Esophagus muscularis mucosa (tissue), 4 donors: Measurements from ENCODE around the gene CBS. TPM values are rescaled to one million over a fixed set of nuclear protein-coding genes. Genes with fewer than 3 reads are reported as not detected.

Experiments used
- DNase-seq: peaks from one replicate; pipeline ENCODE4 v3.0.0-alpha.2; 2017; ENCODE audit errors: extremely low spot score
- H3K27ac ChIP-seq, 4 donors: fragments of 200-600 bp; sonication (generic); replicated peaks in 1 of 4; 1 replicate in 3 of 4; 2 replicates in 1 of 4; pipeline ENCODE4 v1.5.1; 2016 to 2019; ENCODE audit warnings: mild to moderate bottlenecking in 1 of 4
- H3K27me3 ChIP-seq, 4 donors: fragments of 200-600 bp; sonication (generic); one replicate each; pipeline versions ENCODE4 v1.5.1 to v1.6.0; 2016 to 2019
- H3K36me3 ChIP-seq, 4 donors: fragments of 200-600 bp; sonication (generic); one replicate each; pipeline ENCODE4 v1.5.1; 2016 to 2019
- H3K4me1 ChIP-seq, 4 donors: fragments of 200-600 bp; sonication (generic); one replicate each; pipeline ENCODE4 v1.5.1; 2016 to 2019
- H3K4me3 ChIP-seq, 4 donors: fragments of 200-600 bp; sonication (generic); 1 replicate in 2 of 4; 2 replicates in 2 of 4; pipeline ENCODE4 v1.5.1; 2016 to 2019; ENCODE audit warnings: mild to moderate bottlenecking in 4 of 4, moderate library complexity in 1 of 4
- H3K9me3 ChIP-seq, 4 donors: fragments of 200-600 bp; sonication (generic); 1 replicate in 3 of 4; 2 replicates in 1 of 4; pipeline ENCODE4 v1.5.1; 2016 to 2019
- CTCF ChIP-seq, 3 experiments: fragments of 200-600 bp in 2 of 3; fragments of 450-650 bp in 1 of 3; sonication (generic) in 2 of 3; IDR thresholded peaks; one replicate each; pipeline ENCODE4 v1.5.1; 2017 to 2019; ENCODE audit warnings: antibody characterized with exemption in 3 of 3, mild to moderate bottlenecking in 2 of 3, moderate library complexity in 1 of 3
- EP300 ChIP-seq: sonication (generic); formaldehyde crosslinking; IDR thresholded peaks from one replicate; pipeline ENCODE4 v1.6.1; 2017; ENCODE audit warnings: antibody characterized with exemption
- POLR2A ChIP-seq: fragments of 450-650 bp; IDR thresholded peaks from one replicate; pipeline ENCODE4 v1.6.1; 2017; ENCODE audit warnings: antibody characterized with exemption, moderate library complexity, mild to moderate bottlenecking, low read depth
- POLR2AphosphoS5 ChIP-seq, 2 donors: sonication (generic); formaldehyde crosslinking; IDR thresholded peaks; one replicate each; pipeline ENCODE4 v1.6.1; 2017; ENCODE audit warnings: antibody characterized with exemption in 2 of 2
- WGBS: methylation state at CpG from one replicate; pipeline ENCODE4 v1.1.5; 2018; 5-methylcytosine and 5-hydroxymethylcytosine counted together
- intact Hi-C: fragments of 100-400 bp; cut with DNase I; formaldehyde crosslinking; loops from one replicate; pipeline ENCODE4 v1.15.1; 2023
- total RNA-seq, 4 donors: library from RNA; depleted of rRNA; stranded (reverse); fragments of >200 nt; gene quantifications; one replicate each; pipeline versions ENCODE4 v1.1.0 to v1.2.1, GENCODE V29; 2016

Gene CBS
- total RNA-seq, 4 donors from 2014 or later: 9.1 to 22.5 (median 11.3) TPM

DNA sequence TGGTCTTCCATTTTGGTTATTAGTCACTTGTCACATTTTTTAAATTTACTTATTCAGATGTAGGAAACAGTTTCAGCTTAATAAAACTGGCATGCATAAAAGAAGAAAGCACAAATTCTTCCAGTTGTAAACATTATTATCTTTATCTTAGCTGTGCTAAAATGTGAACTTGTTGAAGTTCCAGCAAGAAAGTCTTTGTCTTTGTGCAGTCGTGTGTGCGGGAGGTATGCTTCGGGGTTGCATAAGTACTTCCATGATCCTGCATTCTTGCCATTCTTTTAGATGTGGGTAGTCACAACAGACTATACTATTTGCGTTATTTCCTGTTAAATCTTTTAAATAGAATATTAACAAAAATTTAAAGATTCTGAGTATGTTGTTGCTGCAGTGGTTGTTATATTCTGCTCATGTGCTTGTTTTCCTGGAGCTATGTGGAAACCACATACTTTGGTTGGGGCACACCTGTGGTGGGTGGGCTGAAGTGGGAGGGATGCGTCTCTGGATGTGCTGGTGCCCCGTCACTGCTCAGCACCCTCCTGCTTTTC lies 49.9 kb downstream of the CBS start:
- no peak for DNase-seq
- H3K36me3 ChIP-seq: peaks cover 49 to 98% (median 79%) of the 10 kb centered on the region in 4 donors
- no peaks in the 10 kb centered on the region for H3K9me3 ChIP-seq
- intact Hi-C loops: no loop called here
- 89% methylated on average over 6 of the region's 6 CpGs for WGBS
- no peaks in the 10 kb centered on the region for H3K27me3 ChIP-seq
- TF ChIP-seq EP300: no peak
- TF ChIP-seq CTCF (IDR thresholded peaks at IDR 0.05): no peak
- TF ChIP-seq POLR2AphosphoS5 (IDR thresholded peaks at IDR 0.05): no peak
- no peak for TF ChIP-seq POLR2A
- no peaks in the 10 kb centered on the region for H3K4me1 ChIP-seq
- no peak overlapping the region for H3K4me3 ChIP-seq
- H3K27ac ChIP-seq: no peak overlapping the region

DNA sequence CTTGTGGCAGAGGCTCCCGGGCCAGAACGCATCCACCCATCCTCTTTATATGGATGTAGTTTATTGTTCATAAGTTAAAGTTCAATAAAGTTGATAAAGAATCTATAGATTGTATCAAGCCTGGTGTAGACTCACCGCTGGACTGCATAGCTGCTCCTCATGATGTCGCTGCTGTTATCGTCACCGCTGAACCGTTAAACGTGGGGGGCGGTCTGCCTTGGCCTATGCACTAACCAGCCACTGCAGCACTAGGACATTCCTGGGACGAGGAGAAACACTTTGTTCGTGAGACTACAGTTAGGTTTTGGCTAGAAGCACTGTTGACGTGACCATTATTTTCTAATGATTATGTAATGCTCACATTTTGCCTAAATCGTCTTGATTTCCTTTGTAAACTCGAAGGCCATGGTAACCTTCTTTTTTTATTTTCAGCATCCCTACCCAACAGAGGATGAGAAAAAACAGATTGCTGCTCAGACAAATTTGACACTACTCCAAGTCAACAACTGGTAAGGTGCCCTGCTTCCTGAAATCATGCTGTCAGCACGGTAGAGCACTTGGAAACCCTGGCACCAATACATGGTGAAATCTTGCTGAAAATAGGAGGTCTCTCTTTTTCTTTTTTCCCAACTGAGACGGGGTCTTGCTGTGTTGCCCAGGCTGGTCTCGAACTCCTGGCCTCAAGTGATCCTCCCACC lies 51.0 kb downstream of the CBS start:
- TF ChIP-seq EP300 (no peak), POLR2A (no peak), CTCF (IDR thresholded peaks at IDR 0.05) (no peak), POLR2AphosphoS5 (IDR thresholded peaks at IDR 0.05) (no peak)
- Histone ChIP-seq H3K27ac (no peak overlapping the region), H3K36me3 (peaks cover 41 to 97% (median 77%) of the 10 kb centered on the region in 4 donors), H3K4me1 (no peaks in the 10 kb centered on the region), H3K9me3 (no peaks in the 10 kb centered on the region), H3K27me3 (no peaks in the 10 kb centered on the region), H3K4me3 (no peak overlapping the region)
- no peak for DNase-seq
- 87% methylated on average over 17 of the region's 17 CpGs for WGBS
- intact Hi-C loops: no loop called here

DNA sequence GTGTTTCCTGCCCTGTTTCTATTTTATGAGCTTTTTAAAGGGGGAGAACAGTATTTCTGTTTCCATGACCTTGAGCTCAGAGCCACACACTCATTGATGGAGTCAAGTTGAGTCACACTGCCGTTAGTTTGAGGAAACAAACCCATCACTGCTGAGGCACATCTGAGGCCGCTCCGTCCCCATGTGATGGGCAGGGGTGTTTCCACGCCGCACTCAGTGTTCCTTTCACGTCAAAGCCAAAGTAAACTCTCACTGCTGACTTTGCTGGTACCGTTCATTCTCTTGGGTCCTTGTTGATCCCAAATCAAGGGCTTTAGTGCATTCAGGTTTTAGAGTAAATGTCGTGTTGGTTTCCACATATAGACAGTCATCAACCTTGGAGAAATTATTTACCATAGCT lies 52.5 kb downstream of the CBS start:
- DNase-seq: no peak
- Histone ChIP-seq H3K4me3 (no peak overlapping the region), H3K4me1 (no peaks in the 10 kb centered on the region), H3K36me3 (peaks cover 36 to 90% (median 68%) of the 10 kb centered on the region in 4 donors), H3K27me3 (no peaks in the 10 kb centered on the region), H3K27ac (no peak overlapping the region), H3K9me3 (no peaks in the 10 kb centered on the region)
- TF ChIP-seq POLR2A (no peak), EP300 (no peak), CTCF (IDR thresholded peaks at IDR 0.05) (no peak), POLR2AphosphoS5 (IDR thresholded peaks at IDR 0.05) (no peak)
- intact Hi-C loops: no loop called here
- 96% methylated on average over 8 of the region's 8 CpGs for WGBS

- intact Hi-C loops: no loop called here
- TF ChIP-seq POLR2AphosphoS5 (IDR thresholded peaks at IDR 0.05) (no peak), POLR2A (no peak), CTCF (IDR thresholded peaks at IDR 0.05) (no peak), EP300 (no peak)
- H3K9me3 ChIP-seq: no peaks in the 10 kb centered on the region
- H3K4me3 ChIP-seq: no peak overlapping the region
- H3K27ac ChIP-seq: no peak overlapping the region
- 92% methylated on average over 22 of the region's 28 CpGs for WGBS
- H3K36me3 ChIP-seq: peaks cover 36 to 90% (median 71%) of the 10 kb centered on the region in 4 donors
- no peak for DNase-seq
- no peaks in the 10 kb centered on the region for H3K27me3 ChIP-seq
- H3K4me1 ChIP-seq: no peaks in the 10 kb centered on the region
Measured at GRCh38 chr21:43021756-43022600, 53.7 kb downstream of the CBS start.
